GM18502 (cell line): Measurements from ENCODE around the gene SH3GL3.

Experiments used
- ATAC-seq: cut with Tn5 transposase; IDR thresholded peaks from one replicate; pipeline ENCODE4 v1.9.1; 2021; ENCODE audit warnings: mild to moderate bottlenecking; ENCODE audit not compliant: unreplicated experiment, poor library complexity

Gene SH3GL3

GRCh38 chr15:83605111-83605945 lies 158.2 kb downstream of the SH3GL3 start:
- no peak for ATAC-seq

GRCh38 chr15:83610132-83610531 lies 163.0 kb downstream of the SH3GL3 start:
- no peak for ATAC-seq

GRCh38 chr15:83610901-83611685 lies 164.0 kb downstream of the SH3GL3 start:
- no peak for ATAC-seq

- ATAC-seq = no peak
Measured at GRCh38 chr15:83612226-83612625, 165.1 kb downstream of the SH3GL3 start.

GRCh38 chr15:83612898-83613635 lies 165.9 kb downstream of the SH3GL3 start:
- ATAC-seq = no peak

GRCh38 chr15:83613714-83614113 lies 166.6 kb downstream of the SH3GL3 start:
- no peak for ATAC-seq

- no peak for ATAC-seq
Measured at GRCh38 chr15:83616840-83617239, 169.7 kb downstream of the SH3GL3 start.

- ATAC-seq = no peak
Measured at GRCh38 chr15:83626171-83626802, 179.1 kb downstream of the SH3GL3 start.

GRCh38 chr15:83631534-83631933 lies 184.4 kb downstream of the SH3GL3 start:
- no peak for ATAC-seq

GRCh38 chr15:83643201-83643600 lies 196.1 kb downstream of the SH3GL3 start:
- no peak for ATAC-seq

- ATAC-seq = no peak
Measured at GRCh38 chr15:83644439-83644838, 197.3 kb downstream of the SH3GL3 start.

GRCh38 chr15:83650831-83651230 lies 203.7 kb downstream of the SH3GL3 start:
- ATAC-seq = no peak

- no peak for ATAC-seq
Measured at GRCh38 chr15:83651541-83651940, 204.4 kb downstream of the SH3GL3 start.

GRCh38 chr15:83652626-83653204 lies 205.6 kb downstream of the SH3GL3 start:
- no peak for ATAC-seq

GRCh38 chr15:83653288-83653638 lies 206.1 kb downstream of the SH3GL3 start:
- no peak for ATAC-seq

- ATAC-seq = no peak
Measured at GRCh38 chr15:83653639-83654378, 206.7 kb downstream of the SH3GL3 start, which contains the start of gene ADAMTSL3. TSS of gene ADAMTSL3 (plus strand) at chr15:83654123. CDS start at chr15:83655762, 1,639 bp downstream.

- no peak for ATAC-seq
Measured at GRCh38 chr15:83654379-83655236, 207.5 kb downstream of the SH3GL3 start.

- no peak for ATAC-seq
Measured at GRCh38 chr15:83655237-83655616, 208.1 kb downstream of the SH3GL3 start.
